Ecto neural progenitor cell (in vitro differentiated cells): ENCODE measurements around the gene SRPK3.
"Not testable (repeated sequence)": the region's sequence is repeated elsewhere in the genome, so short reads cannot be mapped to it uniquely, and the experiment has no call there.

Experiments
- DNase-seq: peaks from one replicate; pipeline ENCODE4 v3.0.0-alpha.2; 2018; ENCODE audit warnings: low spot score

Gene SRPK3

GRCh38 chrX:153807976-153808375 lies 27.1 kb downstream of the SRPK3 start:
- DNase-seq, result no peak

- DNase-seq, result no peak
These were observed 31.4 kb downstream of the SRPK3 start for GRCh38 chrX:153812220-153812619.

DNA sequence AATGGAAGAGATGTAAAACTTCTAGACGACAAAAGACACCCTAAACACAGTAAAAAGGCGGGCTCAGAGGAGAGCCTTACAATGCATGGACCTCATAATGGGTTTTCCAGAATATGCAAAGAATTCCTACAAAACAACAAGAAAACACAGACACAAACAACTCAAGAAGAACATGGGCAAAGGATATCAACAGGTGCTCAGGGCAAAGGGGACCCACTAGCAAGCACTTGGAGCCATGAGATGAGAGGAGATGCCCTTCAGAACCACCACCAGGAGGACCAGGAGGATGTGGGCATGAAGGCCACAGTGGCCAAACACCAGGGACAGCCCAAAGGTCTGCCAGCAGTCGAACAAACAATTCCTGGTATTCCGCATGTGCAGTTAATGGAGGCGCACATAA lies 32.3 kb downstream of the SRPK3 start:
- DNase-seq, result no peak

GRCh38 chrX:153814591-153815315 lies 33.9 kb downstream of the SRPK3 start:
- no peak for DNase-seq

DNA sequence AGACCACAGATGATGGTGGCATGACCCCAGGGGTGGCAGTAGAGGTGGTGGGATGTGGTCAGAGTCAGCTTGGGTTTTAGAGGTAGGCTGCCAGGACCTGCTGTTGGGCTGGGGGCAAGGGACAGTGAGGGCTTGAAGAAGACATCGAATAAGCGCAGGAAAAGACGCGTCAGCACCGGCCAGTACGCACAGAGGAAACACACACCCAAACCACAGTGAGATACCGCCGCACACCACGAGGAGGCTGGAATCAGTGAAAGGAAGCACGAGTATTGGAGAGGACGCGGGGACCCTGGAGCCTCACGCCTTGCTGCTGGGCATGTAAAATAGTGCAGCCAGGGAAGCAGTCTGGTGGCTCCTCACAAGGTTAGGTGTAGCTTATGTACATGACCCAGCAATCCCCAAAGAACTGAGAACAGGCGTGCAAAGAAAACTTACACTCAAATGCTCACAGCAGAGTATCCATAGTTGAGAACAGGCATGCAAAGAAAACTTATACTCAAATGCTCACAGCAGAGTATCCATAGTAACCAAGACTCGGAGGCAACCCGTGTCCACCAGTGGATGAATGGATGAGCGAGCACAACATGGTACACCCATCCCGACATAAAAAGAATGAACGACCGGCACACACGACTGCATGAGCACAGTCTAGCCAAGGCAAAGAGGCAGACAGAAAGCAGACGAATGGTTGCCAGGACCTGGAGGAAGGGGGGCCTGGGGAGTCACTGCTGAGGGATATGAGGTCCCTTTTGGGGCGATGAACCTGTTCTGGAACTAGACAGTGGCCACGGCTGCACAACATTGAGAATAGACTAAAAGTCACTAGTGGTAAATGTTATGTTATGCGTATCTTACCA lies 36.2 kb downstream of the SRPK3 start:
- no peak for DNase-seq

- not testable (repeated sequence) for DNase-seq
These were observed 37.2 kb downstream of the SRPK3 start for GRCh38 chrX:153818064-153818463.

- DNase-seq, result peak; percentile 80
These were observed 37.9 kb downstream of the SRPK3 start for GRCh38 chrX:153818571-153819383.

DNA sequence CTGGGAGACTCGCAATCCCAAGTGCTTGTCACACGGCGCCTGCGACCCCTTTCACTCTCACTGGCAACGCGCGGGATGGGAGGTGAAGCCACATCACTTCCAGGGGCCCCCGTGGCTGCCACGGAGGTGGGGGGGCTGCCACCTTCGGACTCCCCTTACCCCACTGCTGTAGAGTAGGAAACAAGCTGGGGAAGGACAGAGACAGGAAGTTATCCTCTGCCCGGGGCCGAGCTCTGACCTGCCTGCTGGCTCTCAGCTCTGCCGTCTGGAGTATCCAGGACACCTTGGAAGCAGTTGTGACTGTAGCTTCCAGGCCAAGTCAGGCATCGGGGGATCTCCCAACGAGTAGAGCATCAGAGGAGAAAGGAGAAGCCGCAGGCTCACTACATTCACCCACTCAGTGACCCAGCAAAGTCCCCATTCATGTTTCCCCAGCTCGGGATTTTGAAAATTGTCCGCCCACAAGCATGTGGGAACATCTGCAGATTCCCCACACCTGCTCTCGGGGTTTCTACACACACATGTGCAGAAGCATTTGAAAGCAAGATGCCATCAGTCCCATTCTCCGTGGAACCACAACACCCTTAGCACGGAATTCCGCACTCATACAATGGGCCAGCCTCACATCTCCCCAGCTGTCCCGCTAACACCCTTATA lies 38.7 kb downstream of the SRPK3 start:
- no peak for DNase-seq

DNA sequence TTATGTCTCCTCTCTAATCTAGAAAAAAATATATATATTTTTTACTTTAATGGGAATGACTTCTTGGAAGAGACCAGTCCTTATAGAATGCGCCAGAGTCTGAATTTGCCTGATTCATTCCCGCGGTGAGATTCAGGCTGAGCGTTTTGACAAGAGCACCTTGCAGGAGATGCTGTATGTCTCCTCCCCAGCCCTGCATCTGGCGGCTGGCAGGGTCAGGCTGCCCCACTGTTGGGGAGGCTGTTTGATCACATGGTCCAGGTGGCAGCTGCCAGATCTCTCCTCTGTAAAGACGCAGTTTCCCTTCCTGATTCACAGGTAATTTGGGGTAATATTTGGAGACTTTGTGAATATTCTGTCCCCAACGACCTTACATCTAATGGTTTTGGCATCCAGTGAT lies 39.8 kb downstream of the SRPK3 start:
- DNase-seq, result no peak

- DNase-seq, result no peak
These were observed 40.2 kb downstream of the SRPK3 start for GRCh38 chrX:153821066-153821465.

- DNase-seq, result no peak
These were observed 43.5 kb downstream of the SRPK3 start for GRCh38 chrX:153824348-153824747.

GRCh38 chrX:153825042-153825441 lies 44.2 kb downstream of the SRPK3 start:
- DNase-seq, result no peak

DNA sequence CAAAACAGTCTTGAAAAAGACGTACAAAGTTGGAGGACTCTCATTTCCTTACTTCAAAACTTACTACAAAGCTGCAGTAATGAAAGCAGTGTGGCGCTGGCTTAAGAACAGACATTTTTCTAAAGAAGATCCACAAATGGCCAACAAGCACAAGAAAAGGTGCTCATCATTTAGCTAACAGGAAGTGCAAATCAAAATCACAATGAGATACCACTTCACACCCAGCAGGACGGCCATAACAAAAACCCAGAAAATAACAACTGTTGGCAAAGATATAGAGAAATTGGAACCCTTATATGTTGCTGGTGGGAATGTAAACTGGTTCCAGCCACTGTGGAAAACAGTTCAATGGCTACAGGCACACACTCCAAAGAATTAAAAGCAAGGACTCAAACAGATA lies 46.2 kb downstream of the SRPK3 start:
- no peak for DNase-seq

DNA sequence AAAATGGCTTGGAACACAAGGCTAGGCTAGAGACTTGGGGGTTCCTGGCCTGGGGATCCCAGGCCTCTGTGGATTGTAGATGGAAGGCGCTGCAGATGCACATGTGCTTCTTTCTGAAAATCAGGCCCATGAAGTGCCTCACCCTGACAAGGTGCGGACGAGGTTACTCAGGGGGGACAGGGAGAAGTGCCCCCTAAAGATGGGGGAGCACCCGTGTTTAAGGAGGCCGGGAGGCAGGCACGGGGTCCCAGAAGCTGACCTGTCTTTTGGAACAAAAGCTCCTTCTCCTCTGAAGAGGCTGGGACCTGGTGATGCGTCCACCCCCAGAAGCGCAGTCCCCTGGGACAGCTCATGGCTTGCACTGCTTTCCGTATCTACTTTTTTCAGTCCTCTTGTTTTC lies 47.1 kb downstream of the SRPK3 start:
- no peak for DNase-seq

- no peak for DNase-seq
These were observed 47.5 kb downstream of the SRPK3 start for GRCh38 chrX:153828308-153828707.

- DNase-seq, result peak; percentile 62
These were observed 48.1 kb downstream of the SRPK3 start for GRCh38 chrX:153828723-153829548.

- DNase-seq, result no peak
These were observed 48.6 kb downstream of the SRPK3 start for GRCh38 chrX:153829549-153829798.

DNA sequence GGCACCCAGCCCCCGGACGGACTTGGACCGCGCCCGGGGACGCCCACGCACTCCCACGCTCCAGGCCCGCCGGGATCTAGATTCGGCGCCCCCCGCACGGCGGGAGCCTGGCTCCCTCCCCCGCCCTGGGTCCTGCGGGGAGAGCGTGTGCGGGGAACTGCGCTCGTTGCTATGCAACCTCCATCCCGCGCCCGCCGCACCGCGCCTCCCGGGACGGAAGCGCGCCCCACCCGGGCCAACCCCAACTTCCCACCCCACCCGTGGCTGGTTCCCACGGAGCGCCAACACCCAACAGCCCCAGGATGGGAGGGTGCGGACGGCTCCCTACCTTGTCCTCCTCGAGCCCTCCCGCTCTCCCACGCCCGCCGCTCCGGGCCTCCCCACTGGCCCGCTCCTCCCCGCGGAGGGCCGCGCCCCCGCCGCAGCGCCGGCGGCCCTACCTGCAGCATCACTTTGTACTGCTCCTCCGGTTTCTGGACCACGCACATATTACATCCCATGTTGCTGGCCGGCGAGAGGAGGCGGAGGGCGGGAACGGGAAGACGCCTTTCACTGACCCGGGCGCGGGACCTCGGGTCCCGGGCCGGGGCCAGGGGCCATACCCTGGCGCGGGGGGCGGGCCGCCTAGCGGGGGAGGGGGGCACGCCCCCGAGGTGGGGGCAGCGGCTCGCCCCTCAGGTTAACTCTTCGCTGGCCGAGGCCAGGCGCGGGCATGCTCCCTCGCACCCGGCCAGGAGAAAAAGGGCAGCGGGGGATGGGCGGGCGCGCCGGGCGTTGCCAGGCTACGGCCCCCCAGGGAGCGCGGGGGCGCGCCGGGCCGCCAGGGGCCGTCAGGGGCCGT lies 49.2 kb downstream of the SRPK3 start, which contains the start of gene PDZD4:
TSS of gene PDZD4 (minus strand) at position 746 of the 841 bp plus-strand sequence. CDS start at position 500, 246 bp downstream.
- no peak for DNase-seq

- no peak for DNase-seq
These were observed 50.0 kb downstream of the SRPK3 start for GRCh38 chrX:153830640-153831428.
